WTC11 (cell line): ENCODE data around the gene ZDHHC7. TPM values are rescaled to one million over a fixed set of nuclear protein-coding genes. Genes with fewer than 3 reads are reported as not detected.

Experiments
- ATAC-seq: fragments of 200-7000 bp; cut with Tn5 transposase; 2 replicates; pipeline ENCODE4 v1.10.0; 2021; ENCODE audit warnings: mild to moderate bottlenecking, moderate library complexity
- CTCF ChIA-PET: fragments of 300-600 bp; sonication (Branson Sonifier 250); formaldehyde crosslinking; loops from one replicate; lab custom pipeline; 2021; ENCODE audit warnings: antibody characterized with exemption; lab: Charles Lee
- POLR2A ChIA-PET: fragments of 350-600 bp; sonication (Branson Sonifier 250); formaldehyde crosslinking; loops from one replicate; lab custom pipeline; 2021; ENCODE audit warnings: antibody characterized with exemption; lab: Charles Lee
- DNase-seq: peaks from one replicate; pipeline ENCODE4 v3.0.0; 2021; ENCODE audit warnings: low spot score
- H3K27ac Mint-ChIP-seq: 2 replicates; pipeline ENCODE4 v1.8.0; 2021; ENCODE audit warnings: mixed read lengths
- H3K27me3 Mint-ChIP-seq: 2 replicates; pipeline ENCODE4 v1.8.0; 2021; ENCODE audit warnings: low read depth, mild to moderate bottlenecking, moderate library complexity, mixed read lengths
- H3K36me3 Mint-ChIP-seq: 2 replicates; pipeline ENCODE4 v1.8.0; 2021; ENCODE audit warnings: mixed read lengths
- H3K4me1 Mint-ChIP-seq: 2 replicates; pipeline ENCODE4 v1.8.0; 2022; ENCODE audit warnings: mixed read lengths
- H3K4me3 Mint-ChIP-seq: 2 replicates; pipeline ENCODE4 v1.8.0; 2021; ENCODE audit warnings: mild to moderate bottlenecking, moderate library complexity, mixed read lengths
- H3K9me3 Mint-ChIP-seq: 2 replicates; pipeline ENCODE4 v1.8.0; 2021; ENCODE audit warnings: mixed read lengths
- ATF6 ChIP-seq: sonication (generic); formaldehyde crosslinking; IDR thresholded peaks from 2 replicates; pipeline ENCODE4 v1.8.1; 2023; ENCODE audit warnings: mild to moderate bottlenecking, missing genetic modification reagents
- FOXP1 ChIP-seq: sonication (generic); formaldehyde crosslinking; IDR thresholded peaks from 2 replicates; pipeline ENCODE4 v1.8.0; 2022; ENCODE audit warnings: missing genetic modification reagents, mild to moderate bottlenecking, moderate library complexity, borderline replicate concordance
- IRF2 ChIP-seq: sonication (generic); formaldehyde crosslinking; IDR thresholded peaks from 2 replicates; pipeline ENCODE4 v1.8.0; 2022; ENCODE audit warnings: low read depth, missing genetic modification reagents, borderline replicate concordance
- NFATC4 ChIP-seq: fragments of 250-450 bp; sonication (Bioruptor Pico); IDR thresholded peaks from 2 replicates; pipeline ENCODE4 v1.9.0; 2021; ENCODE audit warnings: mild to moderate bottlenecking
- SOX15 ChIP-seq: fragments of 250-450 bp; sonication (Bioruptor Pico); IDR thresholded peaks from 2 replicates; pipeline ENCODE4 v1.9.0; 2021; ENCODE audit warnings: mild to moderate bottlenecking
- TEAD4 ChIP-seq: sonication (generic); formaldehyde crosslinking; IDR thresholded peaks from 2 replicates; pipeline ENCODE4 v1.8.0; 2022; ENCODE audit warnings: mild to moderate bottlenecking, missing genetic modification reagents
- ZNF121 ChIP-seq: sonication (generic); formaldehyde crosslinking; IDR thresholded peaks from 2 replicates; pipeline ENCODE4 v1.8.0; 2023; ENCODE audit warnings: missing genetic modification reagents
- ZNF425 ChIP-seq: fragments of 250-450 bp; sonication (Bioruptor Pico); conservative IDR thresholded peaks from 2 replicates; pipeline ENCODE4 v1.9.0; 2021; ENCODE audit warnings: mild to moderate bottlenecking
- total RNA-seq: library from RNA; stranded (reverse); gene quantifications from 3 replicates; pipeline ENCODE4 v1.2.3, GENCODE V29; 2021
- TF ChIP-seq, protein P1 (sequence below): fragments of 200-600 bp; IDR thresholded peaks from 2 replicates; pipeline ENCODE4 v1.8.0; 2022; ENCODE audit warnings: antibody characterized with exemption
- TF ChIP-seq, protein P2 (sequence below): sonication (generic); formaldehyde crosslinking; IDR thresholded peaks from 2 replicates; pipeline ENCODE4 v1.8.0; 2022; ENCODE audit warnings: mild to moderate bottlenecking, missing genetic modification reagents
- TF ChIP-seq, protein P3 (sequence below): sonication (generic); formaldehyde crosslinking; IDR thresholded peaks from 2 replicates; pipeline ENCODE4 v1.8.0; 2023; ENCODE audit warnings: mild to moderate bottlenecking, missing genetic modification reagents

ZDHHC7 gene
- total RNA-seq, 1 experiment from 2014 or later = 38.7 TPM

DNA sequence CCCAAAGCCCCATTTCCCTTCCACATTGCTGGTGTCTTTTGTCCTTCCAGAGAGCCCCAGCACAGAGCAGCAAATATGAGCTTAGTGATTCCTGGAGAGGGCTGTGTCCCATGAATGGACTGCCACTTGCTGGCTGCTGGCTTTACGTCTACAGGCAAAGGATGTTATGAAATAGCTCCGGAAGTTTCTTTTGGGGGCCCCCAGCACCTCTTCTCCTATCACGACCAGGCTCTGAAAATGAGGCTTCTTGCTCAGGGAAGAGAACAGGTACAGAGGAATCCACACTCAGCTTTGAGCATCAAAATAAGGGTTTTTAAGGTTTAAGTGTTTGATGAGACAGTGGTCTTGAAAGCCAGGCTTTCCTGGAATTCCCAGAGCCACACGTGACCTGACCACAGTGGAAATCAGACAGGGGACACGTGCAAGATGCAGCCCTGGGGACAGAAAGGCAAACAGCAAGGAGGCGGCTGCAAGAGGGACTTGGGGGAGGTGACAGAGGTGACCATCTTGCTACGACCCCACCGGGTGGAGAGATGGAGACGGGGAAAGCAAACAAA, 58.1 kb downstream of the ZDHHC7 start (continued):
- no peak for TF ChIP-seq ZNF425 (CRISPR knock-in tag)
- TF ChIP-seq, all 79 proteins: peak for 0

- DNase-seq (peak; percentile 84), ATAC-seq (peak; percentile 94)
- Mint-ChIP-seq H3K4me3 (no peak overlapping the region), H3K27ac (no peak overlapping the region), H3K4me1 (no peaks in the 10 kb centered on the region), H3K36me3 (no peaks in the 10 kb centered on the region), H3K9me3 (0 out of 2 replicates have a peak, but pooled peaks cover 6% of the 10 kb centered on the region), H3K27me3 (no peaks in the 10 kb centered on the region)
- TF ChIP-seq, protein P1, sequence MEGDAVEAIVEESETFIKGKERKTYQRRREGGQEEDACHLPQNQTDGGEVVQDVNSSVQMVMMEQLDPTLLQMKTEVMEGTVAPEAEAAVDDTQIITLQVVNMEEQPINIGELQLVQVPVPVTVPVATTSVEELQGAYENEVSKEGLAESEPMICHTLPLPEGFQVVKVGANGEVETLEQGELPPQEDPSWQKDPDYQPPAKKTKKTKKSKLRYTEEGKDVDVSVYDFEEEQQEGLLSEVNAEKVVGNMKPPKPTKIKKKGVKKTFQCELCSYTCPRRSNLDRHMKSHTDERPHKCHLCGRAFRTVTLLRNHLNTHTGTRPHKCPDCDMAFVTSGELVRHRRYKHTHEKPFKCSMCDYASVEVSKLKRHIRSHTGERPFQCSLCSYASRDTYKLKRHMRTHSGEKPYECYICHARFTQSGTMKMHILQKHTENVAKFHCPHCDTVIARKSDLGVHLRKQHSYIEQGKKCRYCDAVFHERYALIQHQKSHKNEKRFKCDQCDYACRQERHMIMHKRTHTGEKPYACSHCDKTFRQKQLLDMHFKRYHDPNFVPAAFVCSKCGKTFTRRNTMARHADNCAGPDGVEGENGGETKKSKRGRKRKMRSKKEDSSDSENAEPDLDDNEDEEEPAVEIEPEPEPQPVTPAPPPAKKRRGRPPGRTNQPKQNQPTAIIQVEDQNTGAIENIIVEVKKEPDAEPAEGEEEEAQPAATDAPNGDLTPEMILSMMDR = peak; percentile 84
- TF ChIP-seq SOX15 (CRISPR knock-in tag) (no peak), FOXP1 (CRISPR knock-in tag) (0 out of 2 replicates have a peak, but pooled peaks have one; percentile 36)
- POLR2A ChIA-PET = no interaction called here
- CTCF ChIA-PET = interaction anchor here (0.6 to 7.0 kb wide), 43 partner anchors 10 to 420 kb away, joined by 3 to 139 read pairs (median 4); partner anchors contain the start of genes CRISPLD2 and ZDHHC7
These were observed 58.8 kb downstream of the ZDHHC7 start for GRCh38 chr16:84952335-84953189.

- Mint-ChIP-seq H3K4me3 (no peak overlapping the region), H3K9me3 (0 out of 2 replicates have a peak, but pooled peaks cover 6% of the 10 kb centered on the region), H3K4me1 (no peaks in the 10 kb centered on the region)
- TF ChIP-seq NFATC4 (CRISPR knock-in tag) (no peak), ZNF121 (CRISPR knock-in tag) (0 out of 2 replicates have a peak, but pooled peaks have one; percentile 13), TEAD4 (CRISPR knock-in tag) (no peak)
- TF ChIP-seq, all 79 proteins: peak for 1
- ChIA-PET POLR2A (no interaction called here), CTCF (interaction anchor here (0.6 to 7.0 kb wide), 13 partner anchors 9 to 197 kb away, joined by 3 to 139 read pairs (median 12); partner anchors contain the start of gene CIBAR2)
- ATAC-seq = peak; percentile 26; the same call in 1 of the 2 replicates
- H3K36me3 Mint-ChIP-seq = no peaks in the 10 kb centered on the region
- H3K27ac Mint-ChIP-seq = no peak overlapping the region
- DNase-seq = peak; percentile 50
- no peaks in the 10 kb centered on the region for H3K27me3 Mint-ChIP-seq
These were observed 60.4 kb downstream of the ZDHHC7 start for GRCh38 chr16:84950906-84951305.

DNA sequence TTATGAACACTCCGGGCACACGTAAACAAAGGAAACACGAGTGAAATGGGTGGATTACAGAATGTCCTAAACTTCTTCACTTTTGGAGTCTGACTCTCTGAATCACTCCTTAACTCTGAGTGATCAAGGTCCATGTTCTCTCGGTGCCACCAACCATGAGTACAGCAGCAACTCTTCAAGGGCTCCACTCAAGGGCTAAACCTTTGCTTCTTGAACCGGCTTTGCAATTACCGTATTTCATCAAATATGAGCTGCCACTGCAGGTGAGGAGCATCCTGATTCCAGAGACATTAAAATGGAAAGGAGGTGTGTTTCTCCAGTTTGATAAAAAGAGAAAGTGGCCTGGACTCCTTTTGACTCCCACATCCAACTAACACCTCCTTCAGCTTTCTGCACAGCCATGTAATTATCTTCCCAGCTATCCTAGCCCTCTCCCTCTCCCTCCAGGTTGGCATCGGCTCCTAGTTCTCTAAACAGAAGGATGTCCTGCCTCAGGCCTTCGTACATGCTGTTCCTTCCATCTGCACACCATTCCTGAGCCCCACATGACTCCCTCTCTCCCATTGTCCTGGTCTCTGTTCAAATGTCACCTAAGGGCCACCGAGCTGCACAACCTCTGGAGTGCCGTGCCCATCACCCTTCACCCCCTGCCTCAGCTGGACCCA, 61.4 kb downstream of the ZDHHC7 start:
- DNase-seq (no peak), ATAC-seq (no peak)
- Mint-ChIP-seq H3K27me3 (no peaks in the 10 kb centered on the region), H3K9me3 (0 out of 2 replicates have a peak, but pooled peaks cover 6% of the 10 kb centered on the region), H3K4me3 (no peak overlapping the region), H3K27ac (no peak overlapping the region), H3K4me1 (no peaks in the 10 kb centered on the region), H3K36me3 (no peaks in the 10 kb centered on the region)
- ChIA-PET POLR2A (no interaction called here), CTCF (interaction anchor here (1.1 to 7.0 kb wide), 5 partner anchors 21 to 111 kb away, joined by 3 to 139 read pairs (median 6); no protein-coding TSS in a partner anchor)
- TF ChIP-seq ATF6 (CRISPR knock-in tag) = no peak
- TF ChIP-seq, protein P2, sequence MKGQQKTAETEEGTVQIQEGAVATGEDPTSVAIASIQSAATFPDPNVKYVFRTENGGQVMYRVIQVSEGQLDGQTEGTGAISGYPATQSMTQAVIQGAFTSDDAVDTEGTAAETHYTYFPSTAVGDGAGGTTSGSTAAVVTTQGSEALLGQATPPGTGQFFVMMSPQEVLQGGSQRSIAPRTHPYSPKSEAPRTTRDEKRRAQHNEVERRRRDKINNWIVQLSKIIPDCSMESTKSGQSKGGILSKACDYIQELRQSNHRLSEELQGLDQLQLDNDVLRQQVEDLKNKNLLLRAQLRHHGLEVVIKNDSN (CRISPR knock-in tag) = no peak
- no peak for TF ChIP-seq IRF2 (CRISPR knock-in tag)
- TF ChIP-seq, protein P3, sequence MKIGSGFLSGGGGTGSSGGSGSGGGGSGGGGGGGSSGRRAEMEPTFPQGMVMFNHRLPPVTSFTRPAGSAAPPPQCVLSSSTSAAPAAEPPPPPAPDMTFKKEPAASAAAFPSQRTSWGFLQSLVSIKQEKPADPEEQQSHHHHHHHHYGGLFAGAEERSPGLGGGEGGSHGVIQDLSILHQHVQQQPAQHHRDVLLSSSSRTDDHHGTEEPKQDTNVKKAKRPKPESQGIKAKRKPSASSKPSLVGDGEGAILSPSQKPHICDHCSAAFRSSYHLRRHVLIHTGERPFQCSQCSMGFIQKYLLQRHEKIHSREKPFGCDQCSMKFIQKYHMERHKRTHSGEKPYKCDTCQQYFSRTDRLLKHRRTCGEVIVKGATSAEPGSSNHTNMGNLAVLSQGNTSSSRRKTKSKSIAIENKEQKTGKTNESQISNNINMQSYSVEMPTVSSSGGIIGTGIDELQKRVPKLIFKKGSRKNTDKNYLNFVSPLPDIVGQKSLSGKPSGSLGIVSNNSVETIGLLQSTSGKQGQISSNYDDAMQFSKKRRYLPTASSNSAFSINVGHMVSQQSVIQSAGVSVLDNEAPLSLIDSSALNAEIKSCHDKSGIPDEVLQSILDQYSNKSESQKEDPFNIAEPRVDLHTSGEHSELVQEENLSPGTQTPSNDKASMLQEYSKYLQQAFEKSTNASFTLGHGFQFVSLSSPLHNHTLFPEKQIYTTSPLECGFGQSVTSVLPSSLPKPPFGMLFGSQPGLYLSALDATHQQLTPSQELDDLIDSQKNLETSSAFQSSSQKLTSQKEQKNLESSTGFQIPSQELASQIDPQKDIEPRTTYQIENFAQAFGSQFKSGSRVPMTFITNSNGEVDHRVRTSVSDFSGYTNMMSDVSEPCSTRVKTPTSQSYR (CRISPR knock-in tag) = no peak
